ENCODE measurements around the gene CPA4.

The CPA4 gene

GRCh38 chr7:130301501-130302020 lies 8.6 kb downstream of the CPA4 start:
- DNase-seq (ENCODE audit: low read depth) = no peak

- no peak for DNase-seq (ENCODE audit: low read depth)
Observed at GRCh38 chr7:130302649-130303048, 9.7 kb downstream of the CPA4 start.

GRCh38 chr7:130303127-130303526 lies 10.2 kb downstream of the CPA4 start:
- DNase-seq (ENCODE audit: low read depth) = no peak

- no peak for DNase-seq (ENCODE audit: low read depth)
Observed at GRCh38 chr7:130303551-130303950, 10.6 kb downstream of the CPA4 start.

- no peak for DNase-seq (ENCODE audit: low read depth)
Observed at GRCh38 chr7:130303982-130304381, 11.0 kb downstream of the CPA4 start.

GRCh38 chr7:130304878-130305277 lies 11.9 kb downstream of the CPA4 start:
- DNase-seq (ENCODE audit: low read depth) = no peak

- DNase-seq (ENCODE audit: low read depth) = no peak
Observed at GRCh38 chr7:130305433-130306042, 12.6 kb downstream of the CPA4 start.

GRCh38 chr7:130309986-130310385 lies 17.0 kb downstream of the CPA4 start:
- no peak for DNase-seq (ENCODE audit: low read depth)

- no peak for DNase-seq (ENCODE audit: low read depth)
Observed at GRCh38 chr7:130314305-130314704, 21.3 kb downstream of the CPA4 start.

- no peak for DNase-seq (ENCODE audit: low read depth)
Observed at GRCh38 chr7:130319541-130319940, 26.6 kb downstream of the CPA4 start.

GRCh38 chr7:130321542-130322229 lies 28.7 kb downstream of the CPA4 start:
- DNase-seq (ENCODE audit: low read depth) = peak; percentile 47

- no peak for DNase-seq (ENCODE audit: low read depth)
Observed at GRCh38 chr7:130322615-130323014, 29.7 kb downstream of the CPA4 start.

- DNase-seq (ENCODE audit: low read depth) = peak; percentile 59
Observed at GRCh38 chr7:130324306-130324943, 31.5 kb downstream of the CPA4 start.

GRCh38 chr7:130329681-130330080 lies 36.7 kb downstream of the CPA4 start:
- DNase-seq (ENCODE audit: low read depth) = peak; percentile 32

GRCh38 chr7:130332259-130333053 lies 39.5 kb downstream of the CPA4 start:
- DNase-seq (ENCODE audit: low read depth) = peak; percentile 30

- peak; percentile 13 for DNase-seq (ENCODE audit: low read depth)
Observed at GRCh38 chr7:130333832-130334231, 40.9 kb downstream of the CPA4 start.

GRCh38 chr7:130334274-130334673 lies 41.3 kb downstream of the CPA4 start:
- DNase-seq (ENCODE audit: low read depth) = no peak

GRCh38 chr7:130337410-130337971 lies 44.5 kb downstream of the CPA4 start:
- DNase-seq (ENCODE audit: low read depth) = no peak

- no peak for DNase-seq (ENCODE audit: low read depth)
Observed at GRCh38 chr7:130338233-130338632, 45.3 kb downstream of the CPA4 start.

GRCh38 chr7:130341882-130342281 lies 48.9 kb downstream of the CPA4 start:
- DNase-seq (ENCODE audit: low read depth) = no peak

GRCh38 chr7:130342701-130343380 lies 49.9 kb downstream of the CPA4 start:
- no peak for DNase-seq (ENCODE audit: low read depth)
